ENCODE data around the gene SPAAR. TPM values are rescaled to one million over a fixed set of nuclear protein-coding genes. Genes with fewer than 3 reads are reported as not detected.

SPAAR gene
- total RNA-seq, 1 experiment from 2014 or later = not detected

- TF ChIP-seq, protein P1, sequence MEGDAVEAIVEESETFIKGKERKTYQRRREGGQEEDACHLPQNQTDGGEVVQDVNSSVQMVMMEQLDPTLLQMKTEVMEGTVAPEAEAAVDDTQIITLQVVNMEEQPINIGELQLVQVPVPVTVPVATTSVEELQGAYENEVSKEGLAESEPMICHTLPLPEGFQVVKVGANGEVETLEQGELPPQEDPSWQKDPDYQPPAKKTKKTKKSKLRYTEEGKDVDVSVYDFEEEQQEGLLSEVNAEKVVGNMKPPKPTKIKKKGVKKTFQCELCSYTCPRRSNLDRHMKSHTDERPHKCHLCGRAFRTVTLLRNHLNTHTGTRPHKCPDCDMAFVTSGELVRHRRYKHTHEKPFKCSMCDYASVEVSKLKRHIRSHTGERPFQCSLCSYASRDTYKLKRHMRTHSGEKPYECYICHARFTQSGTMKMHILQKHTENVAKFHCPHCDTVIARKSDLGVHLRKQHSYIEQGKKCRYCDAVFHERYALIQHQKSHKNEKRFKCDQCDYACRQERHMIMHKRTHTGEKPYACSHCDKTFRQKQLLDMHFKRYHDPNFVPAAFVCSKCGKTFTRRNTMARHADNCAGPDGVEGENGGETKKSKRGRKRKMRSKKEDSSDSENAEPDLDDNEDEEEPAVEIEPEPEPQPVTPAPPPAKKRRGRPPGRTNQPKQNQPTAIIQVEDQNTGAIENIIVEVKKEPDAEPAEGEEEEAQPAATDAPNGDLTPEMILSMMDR (conservative IDR thresholded peaks at IDR 0.05) = no peak
- no peak overlapping the region for H2BK20ac ChIP-seq (ENCODE audit: low read depth, low read length, poor library complexity, severe bottlenecking)
- H3K4me1 Mint-ChIP-seq = peaks cover 13 to 15% of the 10 kb centered on the region in 2 experiments
These were observed 5.1 kb downstream of the SPAAR start for GRCh38 chr9:35914301-35914807.

More at GRCh38 chr9:35914301-35914807, 5.1 kb downstream of the SPAAR start:
- H3K56ac ChIP-seq (ENCODE audit: insufficient read length, low read depth, low read length) = no peak overlapping the region
- H3K27me3 ChIP-seq (ENCODE audit: insufficient read depth, low read length) = no peaks in the 10 kb centered on the region
- Mint-ChIP-seq H3K27me3 (ENCODE audit: low read depth) (no peaks in the 10 kb centered on the region), H3K36me3 (ENCODE audit: insufficient read depth in 1 of 3, low read depth in 3 of 3) (no peaks in the 10 kb centered on the region), H3K9me3 (no peaks in the 10 kb centered on the region), H3K27ac (no peak overlapping the region), H3K4me3 (no peak overlapping the region)
- H3K18ac ChIP-seq (ENCODE audit: insufficient read length, low read depth, low read length) = no peak overlapping the region
- no peak overlapping the region for H3K23ac ChIP-seq (ENCODE audit: insufficient read length, low read depth, low read length)
- H4K5ac ChIP-seq (ENCODE audit: insufficient read length, low read depth, low read length) = no peak overlapping the region
- no peaks in the 10 kb centered on the region for H4K20me1 ChIP-seq (ENCODE audit: control insufficient read depth, insufficient read depth, insufficient read length)
- H3T11ph ChIP-seq (ENCODE audit: low read length) = no peak overlapping the region
- no peak overlapping the region for H2AK5ac ChIP-seq (ENCODE audit: insufficient read length, low read length)
- no peak overlapping the region for H2BK5ac ChIP-seq (ENCODE audit: insufficient read length, low read length)
- peak; percentile 72 for DNase-seq
- WGBS (ENCODE audit: extremely low coverage, insufficient read length, low lambda C conversion rate) = no CpG with 5 or more reads among the region's 9 CpGs
- no peak overlapping the region for H2BK120ac ChIP-seq (ENCODE audit: low read depth, low read length, poor library complexity, severe bottlenecking)
- no peaks in the 10 kb centered on the region for H3K9me3 ChIP-seq (ENCODE audit: control insufficient read depth, low read depth, low read length)
- H2BK15ac ChIP-seq (ENCODE audit: low read depth, low read length) = no peak overlapping the region
- H3K79me1 ChIP-seq (ENCODE audit: insufficient read depth, low read depth, low read length, poor library complexity, severe bottlenecking) = no peaks in the 10 kb centered on the region
- H2BK12ac ChIP-seq (ENCODE audit: insufficient read length, low read depth, low read length) = no peak overlapping the region
- H3K4ac ChIP-seq (ENCODE audit: low read depth, low read length) = no peak overlapping the region
- H3K23me2 ChIP-seq (ENCODE audit: insufficient read length, low read depth, low read length, poor library complexity, severe bottlenecking) = no peaks in the 10 kb centered on the region
- H2AFZ ChIP-seq (ENCODE audit: low read length) = no peak overlapping the region
- H3K4me2 ChIP-seq (ENCODE audit: insufficient read depth, insufficient read length, low read length) = no peak overlapping the region
- H3K27ac ChIP-seq (ENCODE audit: insufficient read length, low read depth, low read length) = no peak overlapping the region
- no peaks in the 10 kb centered on the region for H3K79me2 ChIP-seq (ENCODE audit: insufficient read depth, low read length)
- no peak overlapping the region for H4K91ac ChIP-seq (ENCODE audit: insufficient read length, low read depth, low read length)
- H3K14ac ChIP-seq (ENCODE audit: insufficient read depth, low read length) = no peak overlapping the region
- 0 out of 2 replicates have a peak, but pooled peaks cover 2% of the 10 kb centered on the region for H3K4me1 ChIP-seq (ENCODE audit: insufficient read depth, low read length)
- H4K8ac ChIP-seq (replicated peaks; ENCODE audit: insufficient read length, low read depth, low read length) = no peak overlapping the region
- no peak overlapping the region for H3K9ac ChIP-seq (ENCODE audit: extremely low read depth, insufficient read length, low read length)
